Lower lobe of right lung (tissue), 2 donors: Measurements from ENCODE around the gene ZNF487. TPM values are rescaled to one million over a fixed set of nuclear protein-coding genes. Genes with fewer than 3 reads are reported as not detected.
"Not testable (repeated sequence)": the region's sequence is repeated elsewhere in the genome, so short reads cannot be mapped to it uniquely, and the experiment has no call there.

Experiments
- ATAC-seq, 2 donors: fragments of 200-7000 bp; cut with Tn5 transposase; one replicate each; pipeline ENCODE4 v1.9.1; 2020 to 2022; ENCODE audit warnings: mild to moderate bottlenecking in 2 of 2, moderate library complexity in 2 of 2
- DNase-seq: peaks from one replicate; pipeline ENCODE4 v3.0.0-alpha.2; 2020
- H3K27ac ChIP-seq: fragments of 200-600 bp; one replicate; pipeline ENCODE4 v1.8.0; 2022
- H3K27me3 ChIP-seq: fragments of 200-600 bp; one replicate; pipeline ENCODE4 v1.8.0; 2022; ENCODE audit warnings: low read depth
- H3K36me3 ChIP-seq: fragments of 200-600 bp; one replicate; pipeline ENCODE4 v1.8.0; 2022; ENCODE audit warnings: mild to moderate bottlenecking
- H3K4me1 ChIP-seq: fragments of 200-600 bp; one replicate; pipeline ENCODE4 v1.8.0; 2022
- H3K4me3 ChIP-seq: fragments of 200-600 bp; one replicate; pipeline ENCODE4 v1.8.0; 2022; ENCODE audit warnings: mild to moderate bottlenecking
- H3K9me3 ChIP-seq: fragments of 200-600 bp; one replicate; pipeline ENCODE4 v1.8.0; 2022
- CTCF ChIP-seq: fragments of 200-600 bp; IDR thresholded peaks from one replicate; pipeline ENCODE4 v1.8.0; 2022; ENCODE audit warnings: antibody characterized with exemption, mild to moderate bottlenecking
- intact Hi-C: fragments of 100-400 bp; cut with DNase I; formaldehyde crosslinking; loops from one replicate; pipeline ENCODE4 v1.11.0; 2022
- total RNA-seq: library from RNA; stranded (reverse); fragmentation: NEBNext Ultra II Directional; extraction: Animal tissue kit (Norgen Biotek cat#: 25700); gene quantifications from one replicate; pipeline ENCODE4 v1.2.1, GENCODE V29; 2021
- donor health status: DM: no; HTN: yes; CAD: no; lungs with severe emphysema.

ZNF487 gene
- total RNA-seq, 1 donor from 2014 or later: 5.0 TPM

GRCh38 chr10:43461950-43462349 lies 25.0 kb downstream of the ZNF487 start:
- ATAC-seq (peak; percentile 76 to 81), DNase-seq (no peak)
- no peaks in the 10 kb centered on the region for H3K27me3 ChIP-seq
- H3K4me3 ChIP-seq: no peak overlapping the region
- intact Hi-C loops: no loop called here
- peak; percentile 70 for TF ChIP-seq CTCF
- H3K9me3 ChIP-seq: no peaks in the 10 kb centered on the region
- peaks cover under 1% of the 10 kb centered on the region for H3K4me1 ChIP-seq
- no peaks in the 10 kb centered on the region for H3K36me3 ChIP-seq
- no peak overlapping the region for H3K27ac ChIP-seq

DNA sequence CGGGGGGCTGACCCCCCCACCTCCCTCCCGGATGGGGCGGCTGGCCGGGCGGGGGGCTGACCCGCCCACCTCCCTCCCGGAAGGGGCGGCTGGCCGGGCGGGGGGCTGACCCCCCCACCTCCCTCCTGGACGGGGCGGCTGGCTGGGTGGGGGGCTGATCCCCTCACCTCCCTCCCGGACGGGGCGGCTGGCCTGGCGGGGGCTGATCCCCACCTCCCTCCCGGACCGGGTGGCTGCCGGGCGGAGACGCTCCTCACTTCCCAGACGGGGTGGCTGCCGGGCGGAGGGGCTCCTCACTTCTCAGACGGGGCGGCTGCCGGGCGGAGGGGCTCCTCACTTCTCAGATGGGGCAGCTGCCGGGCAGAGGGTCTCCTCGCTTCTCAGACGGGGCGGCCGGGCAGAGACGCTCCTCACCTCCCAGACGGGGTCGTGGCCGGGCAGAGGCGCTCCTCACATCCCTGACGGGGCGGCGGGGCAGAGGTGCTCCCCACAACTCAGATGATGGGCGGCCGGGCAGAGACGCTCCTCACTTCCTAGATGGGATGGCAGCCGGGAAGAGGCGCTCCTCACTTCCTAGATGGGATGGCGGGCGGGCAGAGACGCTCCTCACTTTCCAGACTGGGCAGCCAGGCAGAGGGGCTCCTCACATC lies 28.3 kb downstream of the ZNF487 start:
- ATAC-seq, H3K4me3 ChIP-seq, intact Hi-C loops, H3K4me1 ChIP-seq, H3K27ac ChIP-seq, DNase-seq, H3K36me3 ChIP-seq, H3K9me3 ChIP-seq, H3K27me3 ChIP-seq: not testable (repeated sequence)

- ATAC-seq, intact Hi-C loops, H3K27ac ChIP-seq, H3K36me3 ChIP-seq, DNase-seq, H3K4me1 ChIP-seq, H3K27me3 ChIP-seq, H3K4me3 ChIP-seq, H3K9me3 ChIP-seq: not testable (repeated sequence)
These were observed 28.8 kb downstream of the ZNF487 start for GRCh38 chr10:43465736-43466120.

GRCh38 chr10:43471146-43471545 lies 34.2 kb downstream of the ZNF487 start:
- H3K27ac ChIP-seq: no peak overlapping the region
- DNase-seq: no peak
- no peak for ATAC-seq
- H3K4me1 ChIP-seq: no peaks in the 10 kb centered on the region
- H3K27me3 ChIP-seq: no peaks in the 10 kb centered on the region
- no peak for TF ChIP-seq CTCF
- H3K9me3 ChIP-seq: no peaks in the 10 kb centered on the region
- no peak overlapping the region for H3K4me3 ChIP-seq
- intact Hi-C loops: no loop called here
- peaks cover 6% of the 10 kb centered on the region for H3K36me3 ChIP-seq

DNA sequence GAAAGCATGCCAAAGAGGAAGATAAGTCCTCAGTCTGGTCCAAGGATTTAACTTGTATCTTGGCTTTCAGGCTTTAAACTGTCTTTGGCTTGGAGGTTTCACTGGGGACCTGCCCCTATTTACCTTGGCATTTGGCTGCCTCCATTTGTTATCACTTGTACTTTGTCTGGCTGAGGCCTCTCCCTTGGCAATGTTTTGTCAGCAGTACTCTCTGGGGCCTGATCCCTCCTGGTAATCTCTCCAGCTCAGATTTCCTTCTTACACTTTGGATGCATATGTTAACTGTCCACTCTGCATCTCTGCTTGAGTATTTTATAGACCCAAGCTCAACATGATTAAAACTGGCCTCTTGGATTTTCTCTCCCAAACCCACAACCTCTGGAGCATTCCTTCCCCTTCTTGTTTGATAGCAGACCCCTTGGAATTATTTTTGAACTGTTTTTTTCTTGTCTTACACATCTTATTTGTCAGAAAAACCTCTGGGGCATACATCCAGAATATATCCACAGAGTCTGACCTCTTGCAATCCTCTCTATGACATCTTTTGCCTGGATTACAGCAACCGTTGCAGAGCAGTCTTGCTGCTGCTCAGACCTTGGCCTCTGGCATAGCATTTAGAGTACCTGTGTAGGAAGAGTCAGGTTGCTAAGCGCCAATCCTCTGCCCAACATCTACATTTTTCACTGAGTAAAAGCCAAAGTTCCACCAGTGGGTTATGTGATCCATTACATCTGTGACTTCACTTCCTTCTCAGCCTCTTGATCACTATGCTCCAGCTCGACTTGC lies 35.2 kb downstream of the ZNF487 start:
- no peaks in the 10 kb centered on the region for H3K4me1 ChIP-seq
- no peak overlapping the region for H3K27ac ChIP-seq
- no peak overlapping the region for H3K4me3 ChIP-seq
- H3K9me3 ChIP-seq: no peaks in the 10 kb centered on the region
- H3K27me3 ChIP-seq: no peaks in the 10 kb centered on the region
- peaks cover 6% of the 10 kb centered on the region for H3K36me3 ChIP-seq
- intact Hi-C loops: no loop called here
- ATAC-seq (no peak), DNase-seq (no peak)
- TF ChIP-seq CTCF: no peak

- H3K27me3 ChIP-seq: no peaks in the 10 kb centered on the region
- no peak for TF ChIP-seq CTCF
- H3K36me3 ChIP-seq: peaks cover 6% of the 10 kb centered on the region
- intact Hi-C loops: no loop called here
- no peak overlapping the region for H3K27ac ChIP-seq
- H3K4me1 ChIP-seq: no peaks in the 10 kb centered on the region
- H3K4me3 ChIP-seq: no peak overlapping the region
- H3K9me3 ChIP-seq: peaks cover 28% of the 10 kb centered on the region
- DNase-seq (no peak), ATAC-seq (no peak)
These were observed 42.4 kb downstream of the ZNF487 start for GRCh38 chr10:43479275-43479674.
